Measurements from ENCODE around the gene DAPP1. TPM values are rescaled to one million over a fixed set of nuclear protein-coding genes. Genes with fewer than 3 reads are reported as not detected.

Gene DAPP1
- total RNA-seq, 1 donor from 2014 or later: 0.78 TPM

DNA sequence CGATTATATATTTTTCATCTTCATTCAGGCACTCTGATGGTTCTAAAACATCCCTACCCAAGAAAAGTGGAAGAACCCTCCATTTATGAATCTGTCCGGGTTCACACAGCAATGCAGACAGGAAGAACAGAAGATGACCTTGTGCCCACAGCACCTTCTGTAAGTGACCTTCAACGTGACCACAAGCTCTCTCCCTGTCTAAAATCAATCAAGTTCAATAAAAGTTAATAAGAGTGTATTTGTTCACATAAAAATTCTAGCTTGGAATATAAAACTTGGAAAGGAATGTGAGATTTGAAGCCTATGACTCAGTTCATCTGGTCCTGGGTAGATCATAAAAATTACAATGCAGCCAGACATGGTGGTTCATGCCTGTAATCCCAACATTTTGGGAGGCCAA, 36.6 kb downstream of the DAPP1 start:
- ATAC-seq (no peak), DNase-seq (ENCODE audit: low spot score) (no peak)

DNA sequence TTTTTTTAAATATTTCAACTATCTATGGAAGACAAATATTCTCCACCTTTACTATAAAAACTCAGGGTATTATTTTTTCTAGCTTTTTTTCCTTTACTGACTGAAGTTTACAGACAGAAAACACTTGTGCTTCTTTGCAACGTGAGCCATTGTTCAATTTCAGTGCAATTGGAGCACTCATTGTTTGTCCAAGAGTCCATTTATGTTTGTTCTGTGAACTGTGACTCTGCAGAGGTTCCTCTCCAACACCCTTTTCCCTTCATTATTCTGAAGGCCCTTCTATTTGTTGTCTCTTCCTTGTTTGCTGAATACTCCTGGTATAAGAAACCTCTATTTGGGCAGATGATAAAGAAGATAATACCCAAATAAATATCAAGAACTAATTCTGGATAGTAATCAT, 37.4 kb downstream of the DAPP1 start:
- ATAC-seq (no peak), DNase-seq (ENCODE audit: low spot score) (no peak)

DNA sequence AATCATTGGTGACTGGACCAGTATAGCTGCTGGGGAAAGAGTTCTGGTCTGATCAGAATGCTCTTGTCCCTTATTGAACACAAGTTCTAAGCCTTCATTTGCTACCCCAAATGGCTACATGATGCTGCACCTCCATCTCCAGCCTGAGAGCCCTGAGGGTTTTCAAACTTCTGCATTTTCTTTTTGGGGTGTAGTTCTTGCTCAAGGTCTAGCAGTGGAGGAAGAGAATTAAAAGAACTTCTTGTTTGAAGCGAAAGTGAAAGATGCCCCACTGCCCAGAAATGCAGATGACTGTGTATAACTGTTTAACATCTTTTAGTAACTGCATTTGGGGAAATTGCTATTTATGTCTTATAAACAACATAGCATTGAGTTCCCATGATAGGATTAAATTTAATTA, 39.1 kb downstream of the DAPP1 start:
- DNase-seq (ENCODE audit: low spot score) (no peak), ATAC-seq (peak; percentile 26)

DNA sequence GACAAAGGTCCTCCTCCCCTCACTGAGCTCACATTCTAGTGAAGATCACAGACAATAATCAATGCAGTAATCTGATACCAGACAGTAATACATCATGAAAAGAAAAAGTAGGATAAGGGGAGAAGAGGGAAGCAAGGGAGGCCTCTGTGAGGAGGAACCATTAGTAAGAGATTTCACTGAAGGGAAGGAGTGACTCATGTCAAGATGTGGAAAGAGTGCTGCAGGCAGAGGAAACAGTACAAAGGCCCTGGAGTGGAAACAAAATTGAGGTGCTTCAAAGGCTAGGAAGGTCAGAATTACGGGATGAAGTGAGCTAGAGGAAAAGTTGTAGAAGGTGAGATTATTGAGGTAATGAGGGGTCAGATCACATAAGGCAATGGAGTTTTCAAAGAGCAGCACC, 39.5 kb downstream of the DAPP1 start:
- DNase-seq (ENCODE audit: low spot score): no peak
- peak; percentile 32 for ATAC-seq

DNA sequence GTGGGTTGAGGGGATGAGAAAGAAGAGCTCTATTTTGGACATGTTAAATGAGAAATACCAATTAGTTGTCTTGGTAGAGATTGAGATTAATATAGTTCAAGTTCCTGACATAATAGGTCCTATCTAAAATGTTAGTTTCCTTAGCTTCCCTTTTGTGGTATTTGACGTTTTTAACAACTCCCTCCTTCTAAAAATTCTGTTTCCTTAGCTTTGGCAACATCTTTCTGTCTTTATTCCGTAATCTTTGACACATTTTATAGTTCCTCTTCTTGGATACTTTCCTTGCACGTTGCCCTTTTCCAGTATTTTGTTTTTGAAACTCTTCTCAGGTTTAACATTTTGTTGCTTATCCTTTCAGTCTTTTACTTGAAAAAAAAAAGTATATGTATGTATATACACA, 40.7 kb downstream of the DAPP1 start:
- ATAC-seq (no peak), DNase-seq (ENCODE audit: low spot score) (no peak)

DNA sequence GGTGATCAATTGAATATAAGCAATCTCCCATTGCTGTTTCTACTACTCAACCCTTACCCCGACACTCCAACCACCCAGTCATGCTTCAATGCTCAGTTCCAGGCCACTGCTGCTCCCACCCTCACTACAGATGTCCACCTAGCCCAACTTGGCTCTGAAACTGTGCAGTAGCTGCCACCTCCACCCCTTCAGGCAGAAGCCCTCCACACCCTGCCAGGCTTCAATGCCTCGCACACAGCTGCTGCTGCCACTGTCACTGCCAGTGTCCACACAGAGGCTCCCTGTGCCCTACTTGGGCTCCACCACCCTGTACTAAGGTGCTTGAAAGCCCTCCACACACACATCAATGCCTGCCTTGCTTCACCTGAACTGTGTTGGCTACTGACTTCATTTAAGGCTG, 43.0 kb downstream of the DAPP1 start:
- no peak for ATAC-seq

DNA sequence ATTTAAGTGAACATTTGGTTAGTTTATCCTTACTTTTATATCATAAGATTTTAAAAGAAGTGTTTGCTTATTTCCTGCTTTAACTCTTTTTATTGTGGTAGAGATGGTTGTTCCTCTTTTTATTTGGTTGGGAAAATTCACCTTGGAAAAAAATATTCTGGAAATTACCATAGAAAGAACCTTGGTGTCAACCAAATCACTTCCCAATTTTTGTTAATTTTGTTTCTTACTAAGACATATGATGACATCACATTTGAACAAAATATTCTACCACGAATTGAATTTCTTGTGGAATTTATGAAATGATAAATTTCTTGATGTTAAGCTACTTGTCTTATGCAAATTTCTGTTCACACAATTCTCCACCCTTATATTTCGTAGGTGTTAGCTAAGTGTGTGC, 43.9 kb downstream of the DAPP1 start:
- ATAC-seq: no peak

More for the DNA sequence above, 43.0 kb downstream of the DAPP1 start:
- no peak for DNase-seq (ENCODE audit: low spot score)

DNA sequence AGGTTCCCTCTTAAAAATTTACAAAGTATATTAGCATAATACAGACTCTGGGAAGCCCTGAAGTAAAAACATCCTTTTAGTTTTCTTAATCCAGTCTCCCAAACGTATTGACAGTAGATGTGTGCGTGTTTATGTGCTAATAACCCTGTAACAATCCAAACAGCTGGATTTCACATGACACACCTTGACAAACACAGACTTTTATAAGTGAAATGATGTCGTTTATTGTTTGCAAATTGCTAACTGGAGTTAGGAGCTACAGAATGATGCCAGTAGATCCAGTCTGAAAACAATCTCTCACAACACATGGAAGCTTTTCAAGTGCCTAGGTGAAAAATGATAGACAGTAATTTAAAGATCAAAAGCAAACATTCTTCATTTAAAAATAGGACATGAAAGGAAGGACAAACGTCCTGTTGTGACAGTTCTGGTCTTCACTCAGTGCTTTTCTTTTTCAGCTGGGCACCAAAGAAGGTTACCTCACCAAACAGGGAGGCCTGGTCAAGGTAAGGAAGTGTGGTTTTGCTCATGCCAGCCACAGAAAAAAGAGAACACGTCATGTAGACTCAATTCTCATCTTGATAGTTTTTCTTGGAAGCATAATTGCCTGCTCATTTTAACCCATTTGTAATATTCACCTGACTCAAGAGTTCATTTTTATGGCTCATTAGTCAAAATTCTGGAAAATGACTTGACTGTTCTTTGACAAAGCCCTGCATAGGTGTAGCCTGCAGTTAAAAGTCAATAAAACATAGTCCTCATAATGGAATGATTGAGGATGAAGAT, 44.7 kb downstream of the DAPP1 start:
- ATAC-seq: no peak
- DNase-seq (ENCODE audit: low spot score): no peak

More for the DNA sequence above, 43.9 kb downstream of the DAPP1 start:
- DNase-seq (ENCODE audit: low spot score): no peak

DNA sequence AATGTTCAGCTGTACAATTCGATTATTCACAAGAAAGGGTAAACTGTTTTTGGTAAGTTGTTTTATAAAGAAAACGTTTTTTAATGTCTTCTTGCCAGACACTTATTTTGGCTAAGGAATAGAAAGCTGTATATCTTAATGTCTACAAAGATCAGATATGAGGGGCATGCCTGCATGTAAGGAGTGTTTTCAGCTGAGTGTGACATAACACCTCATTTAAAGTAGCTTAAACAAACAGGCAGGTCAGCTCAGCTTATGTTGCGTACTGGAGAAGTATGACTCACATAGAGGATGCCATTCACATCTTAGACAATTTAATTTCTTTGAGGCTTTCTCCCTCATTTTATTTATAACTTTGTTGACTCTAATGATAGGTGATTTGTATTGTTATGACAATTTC, 47.2 kb downstream of the DAPP1 start:
- no peak for DNase-seq (ENCODE audit: low spot score)
- no peak for ATAC-seq

DNA sequence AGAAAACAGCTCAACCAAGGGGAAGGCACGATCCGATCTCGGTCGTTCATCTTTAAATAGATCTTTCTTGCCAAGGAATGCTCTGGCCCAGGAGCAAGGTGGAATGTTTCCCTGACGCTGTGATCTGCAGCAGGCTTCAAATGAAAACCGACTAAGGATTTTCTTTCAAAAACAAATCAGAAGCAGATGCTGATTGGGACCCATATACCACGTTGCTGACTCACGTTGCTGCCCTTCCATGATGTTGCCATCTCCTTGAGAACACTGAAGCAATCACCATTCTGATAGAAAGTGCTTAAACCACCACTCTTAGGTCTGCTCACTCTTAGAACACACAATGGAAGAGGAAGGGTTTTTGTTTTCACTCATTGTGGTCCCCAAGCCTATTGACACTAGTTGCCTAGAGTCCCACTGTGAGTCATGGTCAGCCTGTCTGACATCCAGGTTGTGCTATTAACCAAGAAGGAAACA, 51.5 kb downstream of the DAPP1 start:
- DNase-seq (ENCODE audit: low spot score) (no peak), ATAC-seq (no peak)

DNA sequence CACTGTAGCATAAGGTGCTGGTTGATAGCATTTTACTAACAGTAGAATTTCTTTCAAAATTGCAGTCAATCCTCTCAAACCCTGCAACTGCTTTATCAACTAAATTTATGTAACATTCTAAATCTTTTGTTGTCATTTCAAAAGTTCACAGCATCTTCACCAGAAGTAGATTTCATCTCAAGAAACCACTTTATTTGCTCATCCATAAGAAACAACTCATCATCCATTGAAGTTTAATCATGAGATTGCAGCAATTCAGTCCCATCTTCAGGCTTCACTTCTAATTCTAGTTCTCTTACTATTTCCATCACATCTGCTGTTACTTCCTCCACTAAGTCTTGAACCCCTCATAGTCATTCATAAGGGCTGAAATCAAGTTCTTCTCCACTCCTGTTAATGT, 55.9 kb downstream of the DAPP1 start:
- no peak for DNase-seq (ENCODE audit: low spot score)
- ATAC-seq: no peak

DNA sequence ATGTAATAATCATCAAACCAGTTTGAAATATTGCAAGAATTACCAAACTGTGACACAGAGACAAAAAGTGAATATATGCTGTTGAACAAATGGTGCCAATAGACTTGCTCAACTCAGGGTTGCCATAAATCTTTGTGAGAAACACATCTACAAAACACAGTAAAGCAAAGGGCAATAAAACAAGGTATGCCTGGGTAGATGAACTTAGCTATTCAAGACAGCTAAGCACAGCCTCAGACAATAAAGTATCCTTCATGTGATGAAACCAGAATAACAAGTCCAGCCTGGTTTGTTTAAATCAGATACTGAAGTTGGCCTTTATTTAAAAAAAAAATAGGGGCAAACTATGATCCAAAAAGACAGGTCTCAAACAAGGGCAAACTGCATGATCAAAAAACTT, 58.4 kb downstream of the DAPP1 start:
- DNase-seq (ENCODE audit: low spot score): no peak
- ATAC-seq: no peak

DNA sequence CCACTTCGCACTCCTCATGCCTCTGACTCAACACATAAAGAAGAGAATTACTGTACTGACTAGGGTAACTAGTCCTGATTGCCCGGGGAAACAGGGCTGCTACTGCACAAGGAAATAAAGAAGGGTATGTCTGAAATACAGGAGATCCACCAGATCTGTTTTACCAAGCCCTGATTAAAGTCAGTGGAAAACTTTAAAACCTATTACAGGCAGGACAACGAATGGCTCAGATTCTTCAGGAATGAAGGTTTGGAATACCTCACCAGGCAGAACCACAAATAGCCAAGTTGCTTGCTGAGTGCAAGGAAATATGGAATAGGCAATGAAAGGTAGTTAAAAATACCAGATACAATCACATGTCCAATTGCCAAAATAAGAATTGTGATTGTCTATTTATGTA, 60.3 kb downstream of the DAPP1 start:
- no peak for ATAC-seq
- no peak for DNase-seq (ENCODE audit: low spot score)

DNA sequence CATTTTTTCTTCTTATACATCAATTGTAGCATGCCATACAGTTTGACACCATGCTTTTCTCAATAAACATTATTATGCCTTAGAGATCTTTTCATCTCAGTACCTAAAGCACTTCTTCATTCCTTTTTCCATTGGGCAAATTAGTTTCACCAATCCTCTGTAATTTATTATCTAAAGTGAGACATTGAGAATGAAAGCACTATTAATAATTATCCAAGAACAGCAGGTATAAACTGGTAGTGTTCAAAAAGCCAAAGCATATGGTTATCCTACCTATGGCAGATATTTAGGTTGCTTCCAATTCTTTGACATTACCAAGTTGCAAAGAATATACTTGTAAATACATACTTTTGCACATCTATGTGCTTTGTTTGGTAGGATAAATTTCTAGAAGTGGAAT, 62.0 kb downstream of the DAPP1 start:
- DNase-seq (ENCODE audit: low spot score): no peak
- ATAC-seq: no peak

DNA sequence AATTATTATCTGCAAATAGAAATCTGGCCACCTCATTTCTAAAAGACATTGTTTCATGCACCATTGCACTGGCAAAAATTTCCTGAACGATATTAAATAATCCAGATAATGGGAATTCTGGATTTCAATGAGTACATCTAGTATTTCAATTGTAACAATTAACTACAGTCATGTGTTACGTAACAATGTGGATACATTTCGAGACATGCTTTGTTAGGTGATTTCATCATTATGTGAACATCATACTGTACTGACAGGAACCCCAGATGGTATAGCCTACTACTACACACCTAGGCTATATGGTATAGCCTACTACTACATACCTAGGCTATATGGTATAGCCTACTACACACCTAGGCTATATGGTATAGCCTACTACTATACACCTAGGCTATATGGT, 62.8 kb downstream of the DAPP1 start:
- no peak for ATAC-seq
- DNase-seq (ENCODE audit: low spot score): no peak

DNA sequence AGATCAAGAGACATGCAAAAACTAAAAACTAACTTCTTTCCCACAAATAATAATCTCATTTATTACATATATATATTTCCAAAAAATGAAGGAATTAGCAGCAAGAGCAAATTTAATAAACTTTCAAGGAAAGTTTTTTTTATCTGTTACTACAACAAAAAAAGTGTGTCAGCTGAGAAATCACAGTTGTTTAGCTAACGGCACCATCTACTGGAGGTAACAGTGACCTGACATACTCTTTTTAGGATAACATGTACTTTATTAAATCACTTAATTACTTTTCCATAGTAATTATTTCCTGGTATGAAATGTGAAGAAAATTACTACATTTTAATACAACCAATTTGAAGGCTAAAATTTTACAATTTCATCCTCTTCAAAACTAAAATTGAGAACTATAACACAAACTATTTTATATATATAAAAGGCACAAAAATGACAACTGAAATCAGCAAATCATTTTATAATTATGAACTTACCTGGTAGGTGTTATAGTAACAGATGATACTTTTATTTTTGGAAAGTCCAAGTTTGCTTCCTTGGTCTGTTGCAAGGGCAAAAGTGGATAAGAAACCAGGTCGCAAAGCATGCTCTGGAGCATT, 68.5 kb downstream of the DAPP1 start:
- peak; percentile 50 for ATAC-seq
- no peak for DNase-seq (ENCODE audit: low spot score)

DNA sequence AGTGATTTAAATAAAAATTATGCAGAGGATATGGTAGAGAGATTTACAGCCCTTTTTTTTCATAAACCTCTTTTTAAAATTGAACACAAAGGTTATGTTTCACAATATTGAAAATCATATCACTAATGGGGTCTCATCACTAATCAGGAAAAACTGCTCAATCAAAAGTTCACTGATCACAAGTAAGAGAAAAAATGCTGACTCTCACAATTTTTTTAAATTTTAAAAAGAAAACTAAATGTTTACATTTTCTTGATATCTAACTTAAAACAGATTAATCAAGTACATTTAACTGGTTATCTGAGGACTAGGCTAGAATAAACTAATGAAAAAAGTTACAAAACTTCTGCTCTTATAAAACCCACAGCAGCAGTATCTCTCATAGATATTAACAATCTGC, 69.1 kb downstream of the DAPP1 start:
- ATAC-seq (no peak), DNase-seq (ENCODE audit: low spot score) (no peak)

DNA sequence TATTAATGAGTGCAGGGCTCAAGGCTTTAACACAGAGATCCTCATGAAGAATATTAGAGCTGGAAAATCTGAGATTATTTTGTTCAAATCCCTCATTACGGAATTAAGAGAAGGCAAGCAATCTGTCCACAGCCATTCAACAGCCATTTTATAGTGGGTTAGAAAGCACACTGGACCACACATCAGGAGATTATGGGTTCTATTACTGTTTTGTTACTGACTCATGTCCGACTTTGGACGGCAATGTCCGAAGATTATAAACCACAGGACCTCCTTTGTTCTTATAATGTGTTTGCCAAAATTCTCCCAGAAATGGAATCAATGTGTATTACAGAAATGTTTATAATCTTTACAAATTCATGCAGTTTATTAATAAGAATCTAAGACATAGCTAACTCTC, 69.5 kb downstream of the DAPP1 start:
- no peak for ATAC-seq

DNA sequence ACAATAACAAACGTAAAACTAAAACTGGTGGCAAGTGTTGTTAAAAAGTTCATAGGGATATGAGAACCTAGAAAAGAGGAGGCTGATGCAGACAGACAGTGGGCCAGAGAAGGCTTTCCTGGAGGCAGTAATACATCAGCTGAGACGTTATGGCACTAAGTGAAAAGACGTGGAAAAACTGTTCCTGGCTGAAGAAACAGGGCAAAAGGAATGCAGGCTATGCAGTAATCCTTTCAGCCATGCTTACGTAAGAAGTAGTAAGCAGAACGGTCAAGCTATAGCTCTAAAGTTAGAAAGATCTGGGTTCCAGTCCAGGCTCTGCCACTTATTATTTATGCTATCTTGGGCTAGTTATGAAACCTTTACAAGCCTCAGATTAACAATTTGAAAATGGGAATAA, 71.2 kb downstream of the DAPP1 start:
- ATAC-seq: no peak

More for the DNA sequence above, 69.5 kb downstream of the DAPP1 start:
- no peak for DNase-seq (ENCODE audit: low spot score)

DNA sequence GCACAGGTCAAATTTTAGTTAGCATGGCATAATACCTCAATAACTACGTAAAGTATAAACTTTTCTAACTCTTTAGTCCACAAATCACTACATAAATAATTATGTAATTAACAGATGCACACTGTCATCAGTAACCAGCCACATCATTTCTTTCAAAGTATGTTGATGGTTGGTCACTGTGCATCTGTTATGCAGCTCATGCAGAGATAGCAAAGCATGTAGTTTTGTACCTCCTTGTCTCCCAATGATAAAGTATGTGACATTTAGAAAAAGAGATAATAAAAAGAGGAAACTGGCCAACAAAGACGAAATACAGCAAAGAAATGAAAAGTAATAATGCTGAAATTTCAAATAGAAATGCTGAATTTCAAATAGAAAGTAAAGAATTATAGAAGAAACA, 74.7 kb downstream of the DAPP1 start:
- no peak for ATAC-seq

More for the DNA sequence above, 71.2 kb downstream of the DAPP1 start:
- DNase-seq (ENCODE audit: low spot score): no peak

DNA sequence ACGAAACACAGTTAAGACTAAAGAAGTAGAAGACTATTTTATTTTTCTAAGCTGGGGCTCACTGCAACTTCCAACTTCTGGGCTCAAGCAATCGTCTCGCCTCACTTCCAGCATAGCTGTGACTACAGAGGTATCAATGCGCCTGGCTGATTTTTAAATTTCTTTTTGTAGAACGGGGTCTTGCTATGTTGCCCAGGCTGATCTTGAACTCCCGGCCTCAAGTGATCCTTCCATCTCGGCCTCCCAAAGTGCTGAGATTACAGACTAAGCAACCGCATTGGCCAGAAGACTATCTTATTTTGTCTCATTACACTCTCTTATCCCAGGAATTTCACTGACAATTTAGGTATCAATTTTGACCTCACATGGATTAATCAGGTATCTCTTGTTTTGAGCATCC, 76.4 kb downstream of the DAPP1 start:
- ATAC-seq (no peak), DNase-seq (ENCODE audit: low spot score) (no peak)

More for the DNA sequence above, 74.7 kb downstream of the DAPP1 start:
- no peak for DNase-seq (ENCODE audit: low spot score)

DNA sequence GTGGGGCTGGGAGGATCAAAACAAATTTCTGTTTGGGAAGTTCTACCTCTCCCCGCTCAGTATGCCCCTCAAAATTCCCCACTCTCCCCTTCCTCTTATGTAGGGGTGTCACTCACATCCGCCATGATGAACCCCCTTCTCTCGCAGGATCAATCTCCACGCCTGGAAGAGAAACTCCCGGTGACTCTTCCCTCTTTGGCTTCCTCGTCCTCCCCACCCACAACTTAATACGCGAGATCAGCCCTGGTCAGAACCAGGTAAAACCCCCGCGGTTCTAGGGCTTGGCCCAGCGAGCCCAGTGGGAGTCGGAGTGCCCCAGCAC, 77.2 kb downstream of the DAPP1 start:
- DNase-seq (ENCODE audit: low spot score) (no peak), ATAC-seq (no peak)
